KOPT-K1 (cell line): ENCODE measurements around the gene MRPL23.
A peak's percentile ranks its signal among the peaks of the same experiment; 100 is the strongest.

ENCODE experiments used
- H3K27ac ChIP-seq: fragments of 200-600 bp; sonication (generic); 2 replicates; pipeline ENCODE4 v1.5.1; 2016; ENCODE audit warnings: antibody characterized with exemption, mild to moderate bottlenecking, low read depth, low read length; ENCODE audit not compliant: poor library complexity, severe bottlenecking
- H3K36me3 ChIP-seq: fragments of 200-600 bp; sonication (generic); 2 replicates; pipeline ENCODE4 v1.5.1; 2017; ENCODE audit warnings: antibody characterized with exemption, mild to moderate bottlenecking, low read length, moderate library complexity; ENCODE audit not compliant: insufficient read depth
- H3K9me3 ChIP-seq: fragments of 200-600 bp; sonication (generic); 2 replicates; pipeline ENCODE4 v1.5.1; 2017; ENCODE audit warnings: antibody characterized with exemption, low read length, mild to moderate bottlenecking; ENCODE audit not compliant: insufficient read depth, poor library complexity, severe bottlenecking

MRPL23 gene

DNA sequence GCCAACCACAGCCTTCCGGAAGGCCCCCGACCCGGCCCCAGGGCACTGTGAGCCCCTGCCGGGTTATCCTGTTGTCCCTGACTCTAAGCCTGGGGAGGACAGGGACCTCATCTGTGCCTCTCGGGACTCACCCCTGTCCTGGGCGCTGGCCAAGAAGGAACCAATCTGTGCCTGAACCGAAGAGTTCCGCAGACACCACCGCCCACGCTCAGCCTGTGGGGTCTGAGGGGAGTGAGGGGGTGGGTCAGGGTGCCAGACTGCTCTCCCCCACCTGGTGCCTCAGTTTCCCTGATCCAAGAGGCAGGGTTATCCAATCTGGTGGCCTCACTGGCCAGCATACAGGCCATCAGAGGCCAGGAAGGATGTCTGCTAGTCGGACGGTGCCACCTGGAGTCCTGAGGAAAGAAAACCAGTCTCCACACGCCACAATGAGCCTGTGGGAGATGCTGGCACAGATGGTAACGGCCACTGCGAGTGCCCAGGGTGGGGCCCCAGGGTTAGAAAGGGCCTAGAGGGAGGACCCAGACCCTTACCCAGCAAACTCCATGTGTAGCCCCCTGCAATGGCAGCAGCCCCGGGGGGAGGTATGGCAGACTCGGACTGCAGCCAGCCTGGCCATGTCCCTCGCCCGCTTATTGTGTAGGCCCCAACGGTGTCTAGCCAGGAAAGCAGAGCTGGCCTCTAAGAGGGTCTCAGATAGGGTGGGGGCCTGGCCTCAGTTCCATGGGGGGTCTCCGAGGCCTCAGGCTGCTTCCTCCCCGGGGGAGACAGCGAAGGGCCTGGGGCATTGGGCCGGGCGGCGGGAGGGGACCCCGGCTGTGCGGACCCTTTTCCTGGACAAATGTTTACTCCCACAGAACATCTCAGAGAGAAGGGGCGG, 28.5 kb upstream of the MRPL23 start:
- H3K27ac ChIP-seq, result no peak overlapping the region
- no peaks in the 10 kb centered on the region for H3K36me3 ChIP-seq
- H3K9me3 ChIP-seq, result no peaks in the 10 kb centered on the region

DNA sequence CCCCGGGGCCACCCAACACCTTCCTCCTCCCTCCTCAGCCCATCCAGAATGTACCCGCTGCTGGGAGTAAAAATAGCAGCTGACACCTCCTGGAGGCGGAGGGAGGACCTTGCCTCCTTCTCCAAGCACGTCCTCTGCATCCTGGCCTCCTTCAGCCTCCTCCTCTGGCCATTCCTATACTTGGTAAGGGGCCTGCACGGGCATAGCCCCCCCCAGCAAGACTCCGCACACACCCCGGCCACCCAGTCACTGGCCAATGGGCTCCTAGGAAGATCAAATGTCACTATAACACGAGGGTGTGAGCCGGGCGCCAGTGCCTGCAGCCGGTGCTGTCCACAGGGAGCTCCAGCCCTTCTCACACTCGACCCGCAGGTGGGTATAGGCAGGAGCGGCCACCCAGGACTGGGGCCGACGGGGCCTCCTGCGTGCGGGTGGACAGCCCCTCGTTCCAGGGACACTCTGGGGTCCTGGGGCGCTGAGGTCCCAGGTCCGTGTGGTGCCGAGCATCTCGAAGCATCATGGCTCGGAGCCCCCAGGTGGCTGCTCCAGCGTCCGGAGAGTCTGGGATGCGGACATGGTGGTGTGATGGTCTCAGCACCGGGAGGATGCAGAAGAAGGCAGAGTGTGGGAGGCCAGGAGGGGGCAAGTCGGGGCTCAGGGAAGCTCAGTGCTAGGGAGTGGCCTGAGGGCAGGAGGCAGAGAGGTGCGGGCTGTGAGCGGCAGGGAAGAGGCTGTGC, 27.6 kb upstream of the MRPL23 start, which contains the start of gene TNNT3:
TNNT3 (plus strand) TSS at position 313 of the 737 bp plus-strand sequence. CDS start 3,172 bp downstream, outside the sequence.
- H3K36me3 ChIP-seq, result no peaks in the 10 kb centered on the region
- H3K27ac ChIP-seq, result no peak within 1 kb of the TSS
- H3K9me3 ChIP-seq, result no peaks in the 10 kb centered on the region

DNA sequence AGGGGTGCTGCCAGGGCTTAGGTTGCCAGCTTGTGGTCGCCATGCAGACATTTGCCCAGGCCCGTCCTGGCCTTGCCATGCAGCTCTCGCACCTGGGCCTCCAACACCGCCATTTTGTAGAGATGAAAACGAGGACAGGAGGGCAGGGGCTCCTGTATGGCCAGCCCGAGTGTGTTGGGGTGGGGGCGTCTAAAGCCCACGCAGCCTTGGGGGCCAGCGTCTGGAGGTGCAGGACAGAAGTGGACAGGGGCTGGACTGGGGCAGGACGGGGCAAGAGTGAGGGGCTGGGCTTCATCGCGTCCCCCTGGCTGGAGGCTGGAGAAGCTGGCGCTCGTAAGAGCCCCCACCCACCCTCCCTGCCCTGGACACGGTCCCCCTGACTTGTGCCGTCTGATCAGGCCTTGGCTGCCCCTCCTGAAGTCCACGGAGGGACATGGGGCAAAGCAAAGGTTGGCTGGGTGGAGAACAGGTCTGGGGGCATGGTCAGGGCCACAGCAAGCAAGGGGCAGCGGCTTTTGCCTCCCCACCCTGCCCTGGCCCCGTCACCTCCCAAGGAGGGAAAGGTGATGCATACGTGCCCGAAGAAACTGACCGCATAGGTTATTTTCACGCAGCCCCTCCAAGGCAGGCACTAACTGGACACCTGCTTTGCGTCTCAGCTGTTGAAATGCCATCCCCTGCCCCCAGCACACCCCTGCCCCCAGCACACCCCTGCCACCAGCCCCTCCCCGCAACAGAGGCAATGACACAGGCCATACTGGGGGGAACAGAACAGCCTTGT, 26.8 kb upstream of the MRPL23 start:
- H3K27ac ChIP-seq, result no peak overlapping the region
- H3K9me3 ChIP-seq, result no peaks in the 10 kb centered on the region
- H3K36me3 ChIP-seq, result no peaks in the 10 kb centered on the region

DNA sequence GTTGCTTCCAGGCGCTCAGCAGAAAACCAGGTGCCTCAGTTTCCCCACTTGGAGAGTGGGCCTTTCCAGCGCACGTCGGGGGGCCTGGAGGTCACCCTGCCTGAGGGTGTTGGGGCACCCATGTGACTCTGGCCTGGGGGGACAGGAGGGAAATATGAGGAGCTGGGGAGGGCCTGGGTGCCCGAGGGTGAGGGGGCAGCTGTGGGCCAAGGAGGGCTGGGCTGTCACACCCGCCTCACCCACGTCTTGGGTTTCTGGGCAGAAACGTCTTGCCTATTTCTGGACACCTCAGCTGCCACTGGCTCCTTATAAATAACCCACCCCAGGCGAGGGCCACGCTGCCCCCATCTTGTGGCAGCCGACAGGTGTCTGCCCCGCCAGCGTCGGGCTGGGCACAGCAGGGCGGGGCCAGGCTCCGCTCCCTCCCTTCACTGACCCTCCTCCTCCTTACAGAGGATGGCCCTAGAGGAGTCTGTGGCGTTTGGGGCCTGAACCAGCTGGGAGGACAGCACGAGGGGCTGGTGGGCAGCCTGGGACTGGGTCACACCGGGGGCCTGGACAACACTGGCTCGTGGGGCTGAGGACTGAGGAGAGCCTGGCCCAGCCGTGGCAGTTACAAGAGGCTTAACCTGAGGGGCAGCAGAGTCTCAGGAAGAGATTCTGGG, 26.1 kb upstream of the MRPL23 start:
- H3K36me3 ChIP-seq, result no peaks in the 10 kb centered on the region
- no peak overlapping the region for H3K27ac ChIP-seq
- no peaks in the 10 kb centered on the region for H3K9me3 ChIP-seq

DNA sequence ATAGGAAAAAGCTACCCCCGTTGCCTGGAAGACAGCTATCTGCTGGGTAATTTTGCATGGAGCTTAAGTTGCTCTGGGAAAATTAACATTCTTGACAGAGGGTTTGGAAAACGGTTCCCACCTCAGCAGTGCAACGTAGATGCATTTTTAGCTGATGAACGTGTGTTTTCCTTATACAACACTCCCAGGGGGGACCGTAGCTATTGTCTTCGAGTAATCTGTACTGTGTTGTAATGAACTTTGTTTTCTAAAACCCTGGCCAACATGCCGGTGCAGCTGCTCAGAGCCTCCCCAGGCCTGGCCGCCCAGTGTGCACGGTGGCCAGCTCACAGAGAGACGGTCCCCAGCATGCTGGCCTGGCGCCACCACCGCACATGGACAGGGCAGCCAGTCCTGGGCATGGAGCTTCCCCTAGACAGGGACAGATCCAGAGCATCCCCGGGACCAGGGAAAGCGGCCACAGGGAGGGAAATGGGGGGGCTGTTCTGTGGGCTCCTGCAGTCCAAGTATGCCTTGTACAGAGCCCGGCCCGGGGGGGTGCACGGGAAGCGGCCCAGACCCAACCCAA, 25.5 kb upstream of the MRPL23 start:
- H3K27ac ChIP-seq, result no peak overlapping the region
- H3K36me3 ChIP-seq, result no peaks in the 10 kb centered on the region
- H3K9me3 ChIP-seq, result no peaks in the 10 kb centered on the region

DNA sequence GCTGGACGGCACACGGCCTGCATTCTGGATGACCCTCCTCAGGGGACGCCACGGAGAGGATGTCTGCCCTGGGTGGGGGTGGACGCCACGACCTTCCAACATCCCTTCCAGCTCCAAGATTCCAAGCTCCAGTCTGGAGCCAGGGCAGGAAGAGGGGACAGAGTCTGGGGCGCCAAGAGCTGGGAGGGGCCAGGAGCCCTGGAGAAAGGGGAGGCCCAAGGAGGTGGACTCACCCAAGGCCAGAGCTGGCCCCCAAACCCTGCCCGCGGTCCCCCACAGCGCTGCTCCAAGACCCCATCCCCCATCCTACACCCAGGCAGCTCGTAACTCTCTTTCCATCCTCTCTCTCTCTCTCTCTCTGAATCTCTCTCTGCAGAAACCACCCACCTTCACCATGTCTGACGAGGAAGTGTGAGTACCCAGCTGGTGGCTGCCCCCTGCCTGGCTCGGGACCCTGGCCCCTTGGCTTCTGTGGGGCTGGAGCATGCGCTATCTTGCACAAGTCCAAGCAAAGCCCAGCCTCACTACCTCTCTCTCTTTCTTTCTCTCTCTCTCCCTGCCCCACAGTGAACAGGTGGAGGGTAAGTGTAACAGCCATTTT, 24.6 kb upstream of the MRPL23 start:
- H3K27ac ChIP-seq, result peak overlapping the region; percentile 60
- H3K36me3 ChIP-seq, result no peaks in the 10 kb centered on the region
- H3K9me3 ChIP-seq, result no peaks in the 10 kb centered on the region

DNA sequence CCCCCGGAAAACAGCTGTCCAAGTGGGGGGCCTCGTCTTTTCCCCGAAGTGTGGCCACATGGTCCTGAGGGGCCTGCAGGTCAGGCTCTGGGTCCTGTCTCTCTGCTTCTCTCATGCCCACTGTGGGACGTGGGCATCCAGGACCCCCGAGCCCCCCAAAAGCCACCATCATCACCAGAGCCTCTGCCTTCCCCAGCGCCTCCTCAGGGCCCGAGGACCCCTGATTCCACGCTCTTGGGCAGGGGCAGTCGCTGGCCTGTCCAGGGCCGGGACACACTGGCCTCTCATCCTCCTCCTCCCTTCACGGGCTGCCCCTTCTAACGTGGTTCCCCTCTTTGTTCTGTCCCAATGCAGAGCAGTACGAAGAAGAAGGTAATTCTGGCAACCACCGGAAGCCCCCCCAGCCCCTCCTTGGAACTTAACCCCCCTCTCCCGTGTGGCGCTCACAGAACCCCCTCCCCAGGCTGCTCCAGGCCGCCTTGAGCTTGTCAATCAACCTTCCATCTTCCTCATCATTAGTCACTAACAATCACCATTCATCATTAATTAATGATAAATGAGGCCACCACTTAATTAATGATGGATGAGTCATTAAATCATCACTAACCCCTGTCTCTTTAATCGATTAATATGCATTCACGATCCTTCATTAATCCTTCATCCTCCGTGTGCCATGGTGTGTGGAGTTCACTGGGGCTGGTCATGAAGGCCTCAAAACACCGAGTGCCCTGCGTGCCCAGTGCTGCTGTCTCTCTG, 23.8 kb upstream of the MRPL23 start:
- Histone ChIP-seq H3K27ac (peak overlapping the region; percentile 60), H3K9me3 (no peaks in the 10 kb centered on the region), H3K36me3 (no peaks in the 10 kb centered on the region)

DNA sequence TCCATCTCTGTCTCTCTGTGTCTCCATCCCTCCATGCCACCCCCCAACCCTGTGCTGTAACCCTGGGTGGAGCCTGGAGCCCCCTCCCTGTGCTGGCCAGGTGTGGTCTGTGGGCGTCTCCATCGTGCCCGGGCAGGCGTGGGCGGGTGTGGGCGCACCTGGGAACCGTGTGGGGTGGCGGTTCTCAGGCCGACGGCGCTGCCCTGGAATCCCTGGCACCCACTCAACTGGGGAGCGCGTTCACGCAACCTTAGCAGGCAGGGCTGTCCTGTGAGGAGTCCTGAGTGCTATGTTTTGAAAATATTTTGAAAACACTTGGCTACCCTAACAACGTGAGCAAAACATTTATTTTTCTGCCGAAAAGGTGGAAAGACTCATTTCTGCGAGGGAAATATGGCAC, 23.0 kb upstream of the MRPL23 start:
- no peaks in the 10 kb centered on the region for H3K36me3 ChIP-seq
- H3K9me3 ChIP-seq, result no peaks in the 10 kb centered on the region
- peak overlapping the region; percentile 17 for H3K27ac ChIP-seq

DNA sequence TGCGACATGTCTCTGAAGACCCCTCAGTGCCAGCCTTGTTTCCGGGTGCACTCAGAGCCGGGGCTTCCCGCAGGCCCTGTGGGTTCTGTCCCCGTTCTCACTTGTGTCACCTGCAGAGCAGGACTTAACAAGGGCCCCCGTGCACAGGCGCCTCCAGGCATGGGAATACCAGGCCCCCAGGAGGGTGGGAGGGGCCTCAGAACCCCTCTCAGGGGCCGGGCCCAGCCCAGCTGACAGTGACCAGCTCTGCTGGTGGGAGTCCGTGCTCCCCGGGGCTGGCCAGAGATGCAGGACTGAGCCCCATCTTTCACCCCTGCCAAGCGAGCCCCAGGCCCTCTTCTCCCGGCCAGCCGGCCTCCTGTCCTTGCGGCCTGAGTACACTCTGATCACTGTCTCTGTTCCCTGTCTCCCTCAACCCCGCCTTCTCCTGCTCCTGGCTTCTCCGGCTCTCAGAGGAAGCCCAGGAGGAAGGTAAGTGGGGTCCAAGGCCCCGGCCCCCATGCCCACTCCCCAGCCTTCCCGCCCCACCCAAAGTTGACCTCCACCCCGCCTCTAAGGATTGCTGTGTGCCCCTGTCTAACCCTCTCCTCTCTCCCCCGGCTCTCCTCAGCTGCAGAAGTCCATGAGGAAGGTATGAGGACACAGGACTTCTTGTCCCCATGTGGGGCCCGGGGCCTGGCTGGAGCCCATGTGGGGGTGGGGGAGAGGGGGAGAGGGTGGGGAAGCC, 22.3 kb upstream of the MRPL23 start:
- Histone ChIP-seq H3K9me3 (no peaks in the 10 kb centered on the region), H3K27ac (peak overlapping the region; percentile 17), H3K36me3 (no peaks in the 10 kb centered on the region)

DNA sequence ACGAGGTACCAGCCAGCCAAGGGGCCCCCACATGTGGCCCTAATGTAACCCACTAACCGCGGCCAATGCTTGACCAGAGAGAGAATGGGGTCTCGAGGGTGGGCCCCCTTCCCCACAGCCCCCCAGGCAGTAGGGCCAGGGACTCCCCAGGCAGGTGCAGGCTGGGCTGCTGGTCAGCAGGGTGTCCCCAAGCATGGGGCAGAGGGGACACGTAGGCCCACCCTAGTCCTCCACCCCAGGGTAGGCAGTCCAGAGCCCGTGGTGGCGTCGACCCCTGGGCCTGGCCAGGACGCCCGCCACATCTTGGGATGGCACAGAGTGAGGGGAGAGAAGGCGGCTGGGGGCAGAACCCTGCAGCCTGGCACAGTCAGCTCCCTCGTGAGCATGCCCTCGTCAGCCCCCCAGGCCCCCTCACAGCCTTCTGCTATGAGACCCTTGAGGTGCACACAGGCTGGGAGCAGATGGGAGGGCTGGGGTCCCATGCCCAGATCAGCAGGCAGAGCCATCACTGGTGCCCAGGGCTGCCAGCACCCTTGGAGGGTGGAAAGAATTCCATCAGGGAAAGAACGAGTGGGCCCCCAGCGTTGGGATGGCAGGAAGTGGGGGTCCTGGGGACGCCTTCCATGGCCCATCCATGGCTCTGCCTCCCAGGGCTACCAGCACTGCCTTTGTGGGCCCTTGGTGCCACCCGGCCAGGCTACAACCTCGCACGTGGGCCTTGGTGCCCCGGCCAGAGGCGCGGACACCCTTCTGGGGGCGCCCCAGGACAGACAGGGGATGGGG, 21.6 kb upstream of the MRPL23 start:
- no peaks in the 10 kb centered on the region for H3K9me3 ChIP-seq
- H3K36me3 ChIP-seq, result no peaks in the 10 kb centered on the region
- no peak overlapping the region for H3K27ac ChIP-seq

DNA sequence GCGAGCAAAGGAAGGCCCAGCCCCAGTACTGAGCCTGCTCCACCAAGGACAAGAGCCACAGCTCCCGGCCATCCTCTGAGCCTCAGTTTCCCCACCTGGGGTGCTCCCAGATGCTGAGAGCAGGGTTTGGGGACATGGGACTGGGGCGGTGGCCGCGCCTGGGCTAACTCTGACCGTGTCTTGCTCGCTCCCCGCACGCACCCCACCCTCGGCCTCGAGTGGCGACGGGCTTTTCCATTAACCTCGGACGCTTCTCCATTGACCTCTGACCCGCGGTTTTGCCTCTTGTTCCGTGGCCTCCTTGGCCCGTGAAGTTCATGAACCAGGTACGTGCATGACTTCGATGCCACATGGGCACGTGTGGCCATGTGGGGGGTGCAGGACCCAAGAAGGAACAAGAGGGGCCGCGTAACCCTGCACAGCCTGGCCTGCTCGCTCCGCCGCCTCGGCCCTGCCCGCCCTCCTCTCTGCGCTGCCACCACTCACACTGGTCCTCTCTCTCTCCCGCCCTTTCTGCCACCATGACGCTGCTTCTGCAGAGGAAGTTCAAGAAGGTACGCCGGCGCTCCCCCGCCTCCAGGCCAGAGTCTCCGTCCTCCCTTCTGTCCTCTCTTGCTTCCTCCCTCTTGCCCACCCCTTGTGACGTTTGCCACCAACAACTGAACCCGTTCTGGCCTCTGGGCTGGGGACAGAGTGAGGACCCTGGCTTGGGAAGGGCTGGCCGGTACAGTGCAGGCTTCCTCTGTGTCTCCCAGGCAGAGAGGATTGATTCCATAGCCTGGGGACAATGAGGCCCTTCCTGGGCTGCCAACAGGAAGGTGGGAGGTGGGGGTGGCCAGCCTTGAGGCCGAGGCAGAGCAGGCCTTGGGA, 20.7 kb upstream of the MRPL23 start:
- Histone ChIP-seq H3K9me3 (no peaks in the 10 kb centered on the region), H3K27ac (no peak overlapping the region), H3K36me3 (no peaks in the 10 kb centered on the region)
